Right lobe of liver (tissue), 4 donors: Measurements from ENCODE around the gene NPLOC4.

Experiments used
- POLR2A ChIP-seq: fragments of 450-650 bp; IDR thresholded peaks from one replicate; pipeline ENCODE4 v1.6.1; 2017; ENCODE audit warnings: antibody characterized with exemption, mild to moderate bottlenecking
- TF ChIP-seq, protein P1 (sequence below), 4 donors: fragments of 200-600 bp in 3 of 4; fragments of 450-650 bp in 1 of 4; IDR thresholded peaks; one replicate each; pipeline versions ENCODE4 v1.5.1 to v1.8.0; 2016 to 2022; ENCODE audit warnings: antibody characterized with exemption in 4 of 4, mild to moderate bottlenecking in 2 of 4
- donor health status: DM: no; HTN: no; CAD: no.
- donor health status: DM: no; HTN: no; CAD: no.
- donor health status: DM: no; HTN: yes; CAD: no.

DNA sequence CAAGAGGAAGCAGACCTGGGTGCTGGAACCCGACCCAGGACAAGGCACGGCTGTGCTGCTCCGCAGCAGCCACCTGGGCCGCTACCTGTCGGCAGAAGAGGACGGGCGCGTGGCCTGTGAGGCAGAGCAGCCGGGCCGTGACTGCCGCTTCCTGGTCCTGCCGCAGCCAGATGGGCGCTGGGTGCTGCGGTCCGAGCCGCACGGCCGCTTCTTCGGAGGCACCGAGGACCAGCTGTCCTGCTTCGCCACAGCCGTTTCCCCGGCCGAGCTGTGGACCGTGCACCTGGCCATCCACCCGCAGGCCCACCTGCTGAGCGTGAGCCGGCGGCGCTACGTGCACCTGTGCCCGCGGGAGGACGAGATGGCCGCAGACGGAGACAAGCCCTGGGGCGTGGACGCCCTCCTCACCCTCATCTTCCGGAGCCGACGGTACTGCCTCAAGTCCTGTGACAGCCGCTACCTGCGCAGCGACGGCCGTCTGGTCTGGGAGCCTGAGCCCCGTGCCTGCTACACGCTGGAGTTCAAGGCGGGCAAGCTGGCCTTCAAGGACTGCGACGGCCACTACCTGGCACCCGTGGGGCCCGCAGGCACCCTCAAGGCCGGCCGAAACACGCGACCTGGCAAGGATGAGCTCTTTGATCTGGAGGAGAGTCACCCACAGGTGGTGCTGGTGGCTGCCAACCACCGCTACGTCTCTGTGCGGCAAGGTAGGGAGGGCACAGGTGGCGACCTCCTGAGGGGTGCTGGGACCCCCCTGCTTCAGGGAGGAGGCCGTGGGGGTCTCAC is 108.1 kb downstream of the NPLOC4 start:
- TF ChIP-seq, protein P1, sequence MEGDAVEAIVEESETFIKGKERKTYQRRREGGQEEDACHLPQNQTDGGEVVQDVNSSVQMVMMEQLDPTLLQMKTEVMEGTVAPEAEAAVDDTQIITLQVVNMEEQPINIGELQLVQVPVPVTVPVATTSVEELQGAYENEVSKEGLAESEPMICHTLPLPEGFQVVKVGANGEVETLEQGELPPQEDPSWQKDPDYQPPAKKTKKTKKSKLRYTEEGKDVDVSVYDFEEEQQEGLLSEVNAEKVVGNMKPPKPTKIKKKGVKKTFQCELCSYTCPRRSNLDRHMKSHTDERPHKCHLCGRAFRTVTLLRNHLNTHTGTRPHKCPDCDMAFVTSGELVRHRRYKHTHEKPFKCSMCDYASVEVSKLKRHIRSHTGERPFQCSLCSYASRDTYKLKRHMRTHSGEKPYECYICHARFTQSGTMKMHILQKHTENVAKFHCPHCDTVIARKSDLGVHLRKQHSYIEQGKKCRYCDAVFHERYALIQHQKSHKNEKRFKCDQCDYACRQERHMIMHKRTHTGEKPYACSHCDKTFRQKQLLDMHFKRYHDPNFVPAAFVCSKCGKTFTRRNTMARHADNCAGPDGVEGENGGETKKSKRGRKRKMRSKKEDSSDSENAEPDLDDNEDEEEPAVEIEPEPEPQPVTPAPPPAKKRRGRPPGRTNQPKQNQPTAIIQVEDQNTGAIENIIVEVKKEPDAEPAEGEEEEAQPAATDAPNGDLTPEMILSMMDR (IDR thresholded peaks at IDR 0.05) = no peak
- TF ChIP-seq POLR2A = no peak
